Measurements from ENCODE around the gene LMOD1.
"Not testable (repeated sequence)": the region's sequence is repeated elsewhere in the genome, so short reads cannot be mapped to it uniquely, and the experiment has no call there.

LMOD1 gene

DNA sequence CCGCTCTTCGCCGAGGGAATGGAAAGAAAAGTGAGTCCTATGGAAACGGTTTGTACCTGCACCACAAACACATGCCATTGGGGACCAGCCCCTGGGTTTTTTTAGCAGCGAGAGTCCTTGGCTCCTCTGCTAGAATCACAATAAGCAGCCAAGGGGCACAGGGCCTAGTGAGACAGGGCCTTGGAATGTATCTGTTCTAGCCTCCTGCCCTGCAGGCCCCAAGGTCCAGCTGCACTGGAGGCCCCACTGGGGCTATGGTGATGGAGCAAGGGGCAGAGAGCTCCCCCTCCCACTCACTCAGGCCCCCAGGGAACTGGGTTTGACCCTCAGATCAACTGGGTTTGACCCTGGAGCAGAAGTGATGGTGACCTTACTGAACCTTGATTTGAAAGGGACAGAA lies 43.2 kb downstream of the LMOD1 start:
- Histone ChIP-seq H3K27ac (ENCODE audit: low read depth, low read length) (peak overlapping the region; percentile 67), H4K12ac (ENCODE audit: low read depth, low read length) (no peak overlapping the region), H3K4ac (ENCODE audit: low read depth, low read length) (no peak overlapping the region), H3K4me3 (ENCODE audit: low read depth, low read length) (no peak overlapping the region), H3K4me2 (ENCODE audit: low read length) (no peak overlapping the region), H2AFZ (ENCODE audit: insufficient read depth, low read length, poor library complexity) (no peak overlapping the region), H3K18ac (ENCODE audit: low read length) (no peak overlapping the region), H2BK5ac (ENCODE audit: low read depth, low read length, poor library complexity) (no peak overlapping the region), H3K23ac (ENCODE audit: low read length) (no peak overlapping the region), H2BK12ac (ENCODE audit: low read length) (no peak overlapping the region), H3K9ac (ENCODE audit: low read length) (no peak overlapping the region), H3K9me3 (ENCODE audit: insufficient read depth, low read depth, low read length) (peaks cover 4% of the 10 kb centered on the region), H3K27me3 (ENCODE audit: insufficient read depth, low read length) (no peaks in the 10 kb centered on the region), H3K36me3 (ENCODE audit: control insufficient read depth in 1 of 2, insufficient read depth in 2 of 2, low read length in 2 of 2) (peaks cover 0 to 2% of the 10 kb centered on the region in 2 experiments), H3K79me1 (ENCODE audit: low read length) (peaks cover 21% of the 10 kb centered on the region), H2BK120ac (ENCODE audit: insufficient read depth, low read length, poor library complexity) (no peak overlapping the region), H2AK5ac (ENCODE audit: low read length) (no peak overlapping the region), H3K4me1 (ENCODE audit: control insufficient read depth in 1 of 2, insufficient read depth in 2 of 2, low read length in 2 of 2) (peaks cover 21 to 22% of the 10 kb centered on the region in 2 experiments), H3K79me2 (ENCODE audit: control insufficient read depth, insufficient read depth, low read length, poor library complexity) (no peaks in the 10 kb centered on the region), H4K91ac (ENCODE audit: low read depth, low read length) (no peak overlapping the region), H3K14ac (ENCODE audit: low read length) (no peak overlapping the region), H4K8ac (ENCODE audit: low read depth, low read length) (no peak overlapping the region)
- DNase-seq, result peak; percentile 25 to 49
- WGBS (ENCODE audit: extremely low coverage, insufficient coverage, insufficient read length), result no CpG with 5 or more reads among the region's 5 CpGs

DNA sequence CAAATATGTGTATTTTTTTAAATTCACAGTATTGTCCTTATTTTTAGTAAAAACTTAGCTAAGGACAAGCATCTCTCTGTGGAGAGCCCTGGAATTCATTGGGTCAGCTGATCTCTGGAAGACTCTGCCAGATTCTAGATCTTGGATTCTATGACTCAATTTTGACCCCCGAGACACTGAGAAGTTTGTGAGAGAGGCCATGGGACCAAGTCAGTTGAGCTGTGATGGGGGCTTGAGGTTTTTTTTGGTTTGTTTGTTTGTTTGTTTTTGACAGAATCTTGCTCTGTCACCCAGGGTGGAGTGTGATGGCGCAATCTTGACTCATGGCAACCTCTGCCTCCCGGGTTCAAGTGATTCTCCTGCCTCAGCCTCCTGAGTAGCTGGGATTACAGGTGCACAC lies 44.1 kb downstream of the LMOD1 start:
- Histone ChIP-seq H3K4me1 (ENCODE audit: control insufficient read depth in 1 of 2, insufficient read depth in 2 of 2, low read length in 2 of 2) (peaks cover 21 to 22% of the 10 kb centered on the region in 2 experiments), H3K4ac (ENCODE audit: low read depth, low read length) (no peak overlapping the region), H2AFZ (ENCODE audit: insufficient read depth, low read length, poor library complexity) (no peak overlapping the region), H3K23ac (ENCODE audit: low read length) (no peak overlapping the region), H2BK5ac (ENCODE audit: low read depth, low read length, poor library complexity) (no peak overlapping the region), H3K36me3 (ENCODE audit: control insufficient read depth in 1 of 2, insufficient read depth in 2 of 2, low read length in 2 of 2) (peaks cover 0 to 4% of the 10 kb centered on the region in 2 experiments), H4K8ac (ENCODE audit: low read depth, low read length) (no peak overlapping the region), H2AK5ac (ENCODE audit: low read length) (no peak overlapping the region), H2BK120ac (ENCODE audit: insufficient read depth, low read length, poor library complexity) (no peak overlapping the region), H3K4me3 (ENCODE audit: low read depth, low read length) (no peak overlapping the region), H3K14ac (ENCODE audit: low read length) (no peak overlapping the region), H3K79me1 (ENCODE audit: low read length) (peaks cover 21% of the 10 kb centered on the region), H3K9ac (ENCODE audit: low read length) (no peak overlapping the region), H4K12ac (ENCODE audit: low read depth, low read length) (no peak overlapping the region), H3K79me2 (ENCODE audit: control insufficient read depth, insufficient read depth, low read length, poor library complexity) (no peaks in the 10 kb centered on the region), H3K18ac (ENCODE audit: low read length) (no peak overlapping the region), H3K27ac (ENCODE audit: low read depth, low read length) (no peak overlapping the region), H3K9me3 (ENCODE audit: insufficient read depth, low read depth, low read length) (peaks cover 4% of the 10 kb centered on the region), H2BK12ac (ENCODE audit: low read length) (no peak overlapping the region), H3K27me3 (ENCODE audit: insufficient read depth, low read length) (no peaks in the 10 kb centered on the region), H3K4me2 (ENCODE audit: low read length) (no peak overlapping the region), H4K91ac (ENCODE audit: low read depth, low read length) (no peak overlapping the region)
- no peak for DNase-seq
- WGBS (ENCODE audit: extremely low coverage, insufficient coverage, insufficient read length), result no CpG with 5 or more reads among the region's 3 CpGs

DNA sequence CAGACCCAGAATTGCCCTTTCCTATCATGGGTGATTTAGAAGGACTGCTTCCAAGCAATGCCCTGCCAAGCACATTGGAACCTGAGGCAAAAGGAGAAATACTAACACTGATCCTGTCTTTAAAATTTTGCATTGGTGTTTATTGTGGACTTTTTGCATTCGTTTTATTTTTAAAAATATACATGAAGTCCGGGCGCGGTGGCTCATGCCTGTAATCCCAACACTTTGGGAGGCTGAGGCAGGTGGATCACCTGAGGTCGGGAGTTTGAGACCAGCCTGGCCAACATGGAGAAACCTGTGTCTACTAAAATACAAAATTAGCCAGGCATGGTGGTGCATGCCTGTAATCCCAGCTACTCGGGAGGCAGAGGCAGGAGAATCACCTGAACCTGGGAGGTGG lies 45.3 kb downstream of the LMOD1 start:
- H2AK5ac ChIP-seq (ENCODE audit: low read length); H3K27me3 ChIP-seq (ENCODE audit: insufficient read depth, low read length); H2AFZ ChIP-seq (ENCODE audit: insufficient read depth, low read length, poor library complexity); H2BK12ac ChIP-seq (ENCODE audit: low read length); H3K79me2 ChIP-seq (ENCODE audit: control insufficient read depth, insufficient read depth, low read length, poor library complexity); H4K91ac ChIP-seq (ENCODE audit: low read depth, low read length); H4K12ac ChIP-seq (ENCODE audit: low read depth, low read length); DNase-seq; H2BK5ac ChIP-seq (ENCODE audit: low read depth, low read length, poor library complexity); H4K8ac ChIP-seq (ENCODE audit: low read depth, low read length); H2BK120ac ChIP-seq (ENCODE audit: insufficient read depth, low read length, poor library complexity); H3K18ac ChIP-seq (ENCODE audit: low read length); H3K4me3 ChIP-seq (ENCODE audit: low read depth, low read length); H3K4me2 ChIP-seq (ENCODE audit: low read length); H3K9me3 ChIP-seq (ENCODE audit: insufficient read depth, low read depth, low read length); H3K4ac ChIP-seq (ENCODE audit: low read depth, low read length); H3K14ac ChIP-seq (ENCODE audit: low read length); H3K23ac ChIP-seq (ENCODE audit: low read length); H3K27ac ChIP-seq (ENCODE audit: low read depth, low read length); H3K9ac ChIP-seq (ENCODE audit: low read length); H3K36me3 ChIP-seq (ENCODE audit: control insufficient read depth in 1 of 2, insufficient read depth in 2 of 2, low read length in 2 of 2): not testable (repeated sequence)
- H3K79me1 ChIP-seq (ENCODE audit: low read length), result peaks cover 19% of the 10 kb centered on the region
- WGBS (ENCODE audit: extremely low coverage, insufficient coverage, insufficient read length), result no CpG with 5 or more reads among the region's 6 CpGs
- peaks cover 21 to 22% of the 10 kb centered on the region in 2 experiments for H3K4me1 ChIP-seq (ENCODE audit: control insufficient read depth in 1 of 2, insufficient read depth in 2 of 2, low read length in 2 of 2)

DNA sequence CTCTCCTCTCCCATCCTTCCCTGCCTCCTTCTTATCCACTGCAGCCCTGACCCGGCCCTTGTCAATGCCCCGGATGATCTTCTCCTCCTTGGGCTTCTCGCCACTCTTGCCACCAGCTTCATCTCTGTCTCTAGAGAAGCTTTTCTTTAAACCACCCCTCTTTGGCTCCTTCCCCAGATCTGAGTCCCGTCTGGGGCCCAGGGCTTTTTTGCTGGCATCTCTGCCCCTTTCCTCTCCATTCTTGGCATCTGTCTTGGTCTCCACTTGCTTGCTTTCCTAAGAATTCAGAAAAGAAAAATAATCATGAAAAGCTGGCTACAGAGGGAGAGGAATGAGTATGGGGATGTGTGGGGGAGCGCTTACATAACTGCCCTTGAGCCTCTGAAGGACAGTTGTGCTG lies 45.9 kb downstream of the LMOD1 start:
- Histone ChIP-seq H3K4me1 (ENCODE audit: control insufficient read depth in 1 of 2, insufficient read depth in 2 of 2, low read length in 2 of 2) (peaks cover 17 to 20% of the 10 kb centered on the region in 2 experiments), H3K18ac (ENCODE audit: low read length) (no peak overlapping the region), H2BK120ac (ENCODE audit: insufficient read depth, low read length, poor library complexity) (no peak overlapping the region), H2AFZ (ENCODE audit: insufficient read depth, low read length, poor library complexity) (no peak overlapping the region), H4K12ac (ENCODE audit: low read depth, low read length) (no peak overlapping the region), H2BK5ac (ENCODE audit: low read depth, low read length, poor library complexity) (no peak overlapping the region), H3K23ac (ENCODE audit: low read length) (no peak overlapping the region), H3K9me3 (ENCODE audit: insufficient read depth, low read depth, low read length) (peaks cover 4% of the 10 kb centered on the region), H3K27me3 (ENCODE audit: insufficient read depth, low read length) (no peaks in the 10 kb centered on the region), H4K8ac (ENCODE audit: low read depth, low read length) (peak overlapping the region; percentile 19), H4K91ac (ENCODE audit: low read depth, low read length) (no peak overlapping the region), H3K79me1 (ENCODE audit: low read length) (peaks cover 14% of the 10 kb centered on the region), H3K14ac (ENCODE audit: low read length) (no peak overlapping the region), H2BK12ac (ENCODE audit: low read length) (no peak overlapping the region), H3K36me3 (ENCODE audit: control insufficient read depth in 1 of 2, insufficient read depth in 2 of 2, low read length in 2 of 2) (peaks cover 0 to 1% of the 10 kb centered on the region in 2 experiments), H3K4ac (ENCODE audit: low read depth, low read length) (no peak overlapping the region), H3K27ac (ENCODE audit: low read depth, low read length) (no peak overlapping the region), H2AK5ac (ENCODE audit: low read length) (no peak overlapping the region), H3K4me2 (ENCODE audit: low read length) (no peak overlapping the region), H3K4me3 (ENCODE audit: low read depth, low read length) (no peak overlapping the region), H3K9ac (ENCODE audit: low read length) (no peak overlapping the region), H3K79me2 (ENCODE audit: control insufficient read depth, insufficient read depth, low read length, poor library complexity) (no peaks in the 10 kb centered on the region)
- no peak for DNase-seq
- no CpG with 5 or more reads among the region's 5 CpGs for WGBS (ENCODE audit: extremely low coverage, insufficient coverage, insufficient read length)
